Stimulated activated CD8-positive, alpha-beta memory T cell treated with anti-CD3 and anti-CD28 coated beads, Interleukin-15, amount 100 ng/mL, for 4 hours (primary cell): Measurements from ENCODE around the gene SPATA12.
A peak's percentile ranks its signal among the peaks of the same experiment; 100 is the strongest.
"Not testable (repeated sequence)": the region's sequence is repeated elsewhere in the genome, so short reads cannot be mapped to it uniquely, and the experiment has no call there.

Source experiments
- DNase-seq, 2 donors: peaks; one replicate each; pipeline ENCODE4 v3.0.0-alpha.2; 2020; ENCODE audit warnings: low read depth in 2 of 2

The SPATA12 gene

GRCh38 chr3:57083266-57083995 lies 23.0 kb downstream of the SPATA12 start:
- DNase-seq: not testable (repeated sequence)

GRCh38 chr3:57085211-57085610 lies 24.7 kb downstream of the SPATA12 start:
- DNase-seq: no peak

GRCh38 chr3:57086201-57086600 lies 25.7 kb downstream of the SPATA12 start:
- DNase-seq: no peak

GRCh38 chr3:57087361-57088092 lies 27.1 kb downstream of the SPATA12 start:
- no peak for DNase-seq

- no peak for DNase-seq
Measured at GRCh38 chr3:57088503-57088902, 28.0 kb downstream of the SPATA12 start.

GRCh38 chr3:57089043-57089442 lies 28.6 kb downstream of the SPATA12 start:
- DNase-seq: no peak

- DNase-seq: no peak
Measured at GRCh38 chr3:57091521-57092273, 31.2 kb downstream of the SPATA12 start.

GRCh38 chr3:57093489-57093888 lies 33.0 kb downstream of the SPATA12 start:
- no peak for DNase-seq

- DNase-seq: no peak
Measured at GRCh38 chr3:57093971-57094535, 33.6 kb downstream of the SPATA12 start.

GRCh38 chr3:57094575-57094974 lies 34.1 kb downstream of the SPATA12 start:
- DNase-seq: no peak

GRCh38 chr3:57095363-57095762 lies 34.9 kb downstream of the SPATA12 start:
- no peak for DNase-seq

- no peak for DNase-seq
Measured at GRCh38 chr3:57097536-57097935, 37.1 kb downstream of the SPATA12 start.

- DNase-seq: no peak
Measured at GRCh38 chr3:57098418-57099310, 38.2 kb downstream of the SPATA12 start.

- peak in 1 of 2 donors; percentile 7 for DNase-seq
Measured at GRCh38 chr3:57100046-57100695, 39.7 kb downstream of the SPATA12 start.

GRCh38 chr3:57105585-57105984 lies 45.1 kb downstream of the SPATA12 start:
- DNase-seq: no peak

- no peak for DNase-seq
Measured at GRCh38 chr3:57108684-57109083, 48.2 kb downstream of the SPATA12 start.

GRCh38 chr3:57109437-57110199 lies 49.2 kb downstream of the SPATA12 start:
- DNase-seq: no peak

- DNase-seq: no peak
Measured at GRCh38 chr3:57110214-57110613, 49.8 kb downstream of the SPATA12 start.

- DNase-seq: no peak
Measured at GRCh38 chr3:57110798-57111197, 50.3 kb downstream of the SPATA12 start.

- DNase-seq: no peak
Measured at GRCh38 chr3:57112206-57112605, 51.7 kb downstream of the SPATA12 start.
